Activated T-cell treated with anti-CD3 and anti-CD28 coated beads for 4 hours (primary cell): ENCODE data around the gene IRF2BPL.

Source experiments
- DNase-seq: peaks from one replicate; pipeline ENCODE4 v3.0.0-alpha.2; 2020

The IRF2BPL gene

GRCh38 chr14:77028384-77029231 lies at the start of gene IRF2BPL:
TSS of gene IRF2BPL (minus strand) at chr14:77028708. CDS start at chr14:77027792, 916 bp downstream.
- DNase-seq: peak; percentile 92

- no peak for DNase-seq
These were observed 48.5 kb upstream of the IRF2BPL start for GRCh38 chr14:77077040-77077439.

- DNase-seq: no peak
These were observed 47.7 kb upstream of the IRF2BPL start for GRCh38 chr14:77076113-77076631.

- no peak for DNase-seq
These were observed 46.5 kb upstream of the IRF2BPL start for GRCh38 chr14:77074969-77075368.

GRCh38 chr14:77071938-77072388 lies 43.5 kb upstream of the IRF2BPL start:
- no peak for DNase-seq

GRCh38 chr14:77069551-77069950 lies 41.0 kb upstream of the IRF2BPL start:
- no peak for DNase-seq

GRCh38 chr14:77068517-77069200 lies 40.2 kb upstream of the IRF2BPL start:
- DNase-seq: no peak

- peak; percentile 28 for DNase-seq
These were observed 39.4 kb upstream of the IRF2BPL start for GRCh38 chr14:77067632-77068516.

- no peak for DNase-seq
These were observed 38.2 kb upstream of the IRF2BPL start for GRCh38 chr14:77066578-77067172.

- no peak for DNase-seq
These were observed 37.5 kb upstream of the IRF2BPL start for GRCh38 chr14:77065851-77066577.

- no peak for DNase-seq
These were observed 36.1 kb upstream of the IRF2BPL start for GRCh38 chr14:77064521-77065178.

- no peak for DNase-seq
These were observed 35.2 kb upstream of the IRF2BPL start for GRCh38 chr14:77063571-77064171.

GRCh38 chr14:77062261-77062660 lies 33.8 kb upstream of the IRF2BPL start:
- DNase-seq: no peak

- no peak for DNase-seq
These were observed 33.2 kb upstream of the IRF2BPL start for GRCh38 chr14:77061630-77062257.

- DNase-seq: no peak
These were observed 30.9 kb upstream of the IRF2BPL start for GRCh38 chr14:77059276-77059915.

GRCh38 chr14:77058785-77059184 lies 30.3 kb upstream of the IRF2BPL start:
- no peak for DNase-seq

GRCh38 chr14:77058117-77058516 lies 29.6 kb upstream of the IRF2BPL start:
- DNase-seq: no peak

- DNase-seq: no peak
These were observed 27.5 kb upstream of the IRF2BPL start for GRCh38 chr14:77055981-77056380.

GRCh38 chr14:77055306-77055705 lies 26.8 kb upstream of the IRF2BPL start:
- DNase-seq: no peak
